Spleen (tissue), 11 donors: ENCODE results near the gene RIC1. TPM values are rescaled to one million over a fixed set of nuclear protein-coding genes. Genes with fewer than 3 reads are reported as not detected.

ENCODE experiments used
- DNase-seq: peaks from one replicate; pipeline ENCODE4 v3.0.0-alpha.2; 2020
- H3K27ac ChIP-seq, 8 donors: fragments of 200-600 bp; sonication (generic) in 7 of 8; 1 replicate in 4 of 8; 2 replicates in 4 of 8; pipeline versions ENCODE4 v1.5.0 to v1.8.0; 2016 to 2021; ENCODE audit warnings: inconsistent platforms in 4 of 8, mild to moderate bottlenecking in 4 of 8, moderate library complexity in 1 of 8
- H3K27me3 ChIP-seq, 7 donors: fragments of 200-600 bp; sonication (generic) in 6 of 7; replicated peaks in 1 of 7; 1 replicate in 4 of 7; 2 replicates in 3 of 7; pipeline versions ENCODE4 v1.5.0 to v1.8.0; 2016 to 2021; ENCODE audit warnings: inconsistent platforms in 3 of 7, mild to moderate bottlenecking in 1 of 7
- H3K36me3 ChIP-seq, 6 donors: fragments of 200-600 bp; sonication (generic) in 5 of 6; 1 replicate in 4 of 6; 2 replicates in 2 of 6; pipeline versions ENCODE4 v1.5.0 to v1.8.0; 2016 to 2021; ENCODE audit warnings: inconsistent platforms in 2 of 6
- H3K4me1 ChIP-seq, 6 donors: fragments of 200-600 bp; sonication (generic) in 5 of 6; 1 replicate in 3 of 6; 2 replicates in 3 of 6; pipeline versions ENCODE4 v1.5.0 to v1.8.0; 2016 to 2021; ENCODE audit warnings: inconsistent platforms in 3 of 6
- H3K4me3 ChIP-seq, 8 donors: fragments of 200-600 bp; sonication (generic) in 7 of 8; 1 replicate in 4 of 8; 2 replicates in 4 of 8; pipeline versions ENCODE4 v1.5.0 to v1.8.0; 2016 to 2021; ENCODE audit warnings: inconsistent platforms in 4 of 8, mild to moderate bottlenecking in 4 of 8, moderate library complexity in 2 of 8
- H3K9me3 ChIP-seq, 8 donors: fragments of 200-600 bp; sonication (generic) in 7 of 8; 1 replicate in 4 of 8; 2 replicates in 4 of 8; pipeline versions ENCODE4 v1.5.0 to v1.8.0; 2016 to 2021; ENCODE audit warnings: inconsistent platforms in 4 of 8
- CTCF ChIP-seq, 11 experiments: fragments of 200-600 bp in 7 of 11; fragments of 450-650 bp in 4 of 11; sonication (generic) in 4 of 11; IDR thresholded peaks in 8 of 11; conservative IDR thresholded peaks in 3 of 11; 1 replicate in 7 of 11; 2 replicates in 4 of 11; pipeline versions ENCODE4 v1.4.0 to v1.8.0; 2016 to 2021; ENCODE audit warnings: antibody characterized with exemption in 11 of 11, inconsistent platforms in 4 of 11, mild to moderate bottlenecking in 1 of 11
- POLR2A ChIP-seq, 3 donors: fragments of 450-650 bp; IDR thresholded peaks; one replicate each; pipeline ENCODE4 v1.5.1; 2017; ENCODE audit warnings: antibody characterized with exemption in 3 of 3, mild to moderate bottlenecking in 1 of 3
- POLR2AphosphoS5 ChIP-seq, 3 donors: sonication (generic); formaldehyde crosslinking; IDR thresholded peaks; one replicate each; pipeline ENCODE4 v1.5.1; 2017; ENCODE audit warnings: antibody characterized with exemption in 3 of 3
- WGBS, 5 donors: extraction: QIAGEN DNeasy Blood & Tissue Kit in 3 of 5; methylation state at CpG; one replicate each; pipeline versions ENCODE4 v1.1.5 to v1.1.7; 2013 to 2018; 5-methylcytosine and 5-hydroxymethylcytosine counted together
- intact Hi-C: fragments of 100-400 bp; cut with DNase I; formaldehyde crosslinking; loops from one replicate; pipeline ENCODE4 v1.15.0; 2023; ENCODE audit warnings: low total_unique reads
- polyA plus RNA-seq, 3 donors: library from polyadenylated mRNA; stranded (reverse); fragments of 200-250 nt; gene quantifications; one replicate each; pipeline ENCODE4 v1.2.1, GENCODE V29; 2013
- total RNA-seq, 7 donors: library from RNA; depleted of rRNA in 3 of 7; stranded (reverse); fragments of >200 nt in 3 of 7; fragmentation: NEBNext Ultra II Directional in 4 of 7; extraction: Animal tissue kit (Norgen Biotek cat#: 25700) in 4 of 7; gene quantifications; one replicate each; pipeline versions ENCODE4 v1.1.0 to v1.2.1, GENCODE V29; 2016 to 2021
- donor health status: healthy with polysubstance abuse.
- donor health status: DM: no; HTN: no; CAD: no; lungs with moderate emphysema.
- donor health status: DM: no; HTN: no; CAD: no.
- donor health status: Bipolar disorder and iron deficiency.
- donor health status: healthy.
- donor health status: DM: no; HTN: no; CAD: no.
- donor health status: DM: yes; HTN: yes; CAD: no.

RIC1 gene
- total and polyA plus RNA-seq, 10 donors, result 4.9 to 68.7 (median 34.5) TPM

- H3K4me1 ChIP-seq, result no peaks in the 10 kb centered on the region
- no peak overlapping the region for H3K4me3 ChIP-seq
- no peaks in the 10 kb centered on the region for H3K27me3 ChIP-seq
- DNase-seq, result no peak
- TF ChIP-seq CTCF (IDR thresholded peaks at IDR 0.05 in 8 of 11, conservative IDR thresholded peaks at IDR 0.05 in 3 of 11) (no peak), POLR2AphosphoS5 (IDR thresholded peaks at IDR 0.05) (no peak)
- no peak overlapping the region for H3K27ac ChIP-seq
- peaks cover 6 to 73% (median 27%) of the 10 kb centered on the region in 6 donors for H3K36me3 ChIP-seq
- intact Hi-C loops, result no loop called here
- H3K9me3 ChIP-seq, result peaks cover 0 to 24% (median 15%) of the 10 kb centered on the region in 8 donors
- 63 to 89% (median 85%) methylated on average over 4 of the region's 4 CpGs for WGBS, 5 donors
Observed at GRCh38 chr9:5784526-5785315, 155.8 kb downstream of the RIC1 start.

GRCh38 chr9:5786370-5787127 lies 157.6 kb downstream of the RIC1 start:
- Histone ChIP-seq H3K4me1 (no peaks in the 10 kb centered on the region), H3K27ac (no peak overlapping the region), H3K36me3 (peaks cover 4 to 68% (median 16%) of the 10 kb centered on the region in 6 donors), H3K9me3 (peaks cover 0 to 22% (median 15%) of the 10 kb centered on the region in 8 donors), H3K4me3 (no peak overlapping the region), H3K27me3 (no peaks in the 10 kb centered on the region)
- TF ChIP-seq POLR2AphosphoS5 (IDR thresholded peaks at IDR 0.05) (no peak), CTCF (IDR thresholded peaks at IDR 0.05 in 8 of 11, conservative IDR thresholded peaks at IDR 0.05 in 3 of 11) (no peak), POLR2A (IDR thresholded peaks at IDR 0.05) (no peak)
- 92 to 97% (median 93%) methylated on average over 6 of the region's 6 CpGs for WGBS, 5 donors
- DNase-seq, result no peak
- intact Hi-C loops, result no loop called here

- H3K9me3 ChIP-seq, result peaks cover 0 to 16% (median 11%) of the 10 kb centered on the region in 8 donors
- no peak overlapping the region for H3K27ac ChIP-seq
- peaks cover 4 to 69% (median 16%) of the 10 kb centered on the region in 6 donors for H3K36me3 ChIP-seq
- no peaks in the 10 kb centered on the region for H3K4me1 ChIP-seq
- H3K27me3 ChIP-seq, result no peaks in the 10 kb centered on the region
- no peak overlapping the region for H3K4me3 ChIP-seq
- DNase-seq, result no peak
- TF ChIP-seq CTCF (IDR thresholded peaks at IDR 0.05 in 8 of 11, conservative IDR thresholded peaks at IDR 0.05 in 3 of 11) (no peak), POLR2AphosphoS5 (IDR thresholded peaks at IDR 0.05) (no peak), POLR2A (IDR thresholded peaks at IDR 0.05) (no peak)
- 95 to 98% (median 98%) methylated on average over 2 of the region's 2 CpGs for WGBS, 5 donors
- intact Hi-C loops, result no loop called here
Observed at GRCh38 chr9:5787220-5787619, 158.3 kb downstream of the RIC1 start.

- WGBS, 5 donors, result 68 to 96% (median 93%) methylated on average over 2 of the region's 2 CpGs
- Histone ChIP-seq H3K4me3 (no peak overlapping the region), H3K9me3 (peaks cover 0 to 10% (median 6%) of the 10 kb centered on the region in 8 donors), H3K27ac (no peak overlapping the region), H3K36me3 (peaks cover 4 to 69% (median 16%) of the 10 kb centered on the region in 6 donors), H3K4me1 (no peaks in the 10 kb centered on the region), H3K27me3 (no peaks in the 10 kb centered on the region)
- TF ChIP-seq POLR2A (IDR thresholded peaks at IDR 0.05) (no peak), CTCF (IDR thresholded peaks at IDR 0.05 in 8 of 11, conservative IDR thresholded peaks at IDR 0.05 in 3 of 11) (no peak), POLR2AphosphoS5 (IDR thresholded peaks at IDR 0.05) (no peak)
- DNase-seq, result no peak
- intact Hi-C loops, result no loop called here
Observed at GRCh38 chr9:5787759-5788302, 158.9 kb downstream of the RIC1 start.
